AG10803 (cell line): ENCODE results near the gene DIP2C.

Experiments used
- DNase-seq: peaks from one replicate; pipeline ENCODE4 v3.0.0; 2010; ENCODE audit warnings: low read depth
- H3K4me3 ChIP-seq: 2 replicates; pipeline ENCODE4 v1.5.1; 2011; ENCODE audit warnings: mild to moderate bottlenecking, low read length, control low read depth
- CTCF ChIP-seq: conservative IDR thresholded peaks from 2 replicates; pipeline ENCODE4 v1.5.1; 2011; ENCODE audit warnings: mild to moderate bottlenecking, low read length, control low read depth, inconsistent platforms

DIP2C gene

GRCh38 chr10:317271-317769, 372.1 kb downstream of the DIP2C start:
- TF ChIP-seq CTCF, result no peak
- peak; percentile 92 for DNase-seq
- H3K4me3 ChIP-seq, result no peak overlapping the region

GRCh38 chr10:316390-316789, 373.1 kb downstream of the DIP2C start:
- TF ChIP-seq CTCF, result no peak
- no peak for DNase-seq

GRCh38 chr10:314871-315270, 374.6 kb downstream of the DIP2C start:
- TF ChIP-seq CTCF, result no peak
- no peak overlapping the region for H3K4me3 ChIP-seq
- DNase-seq, result peak; percentile 43

More at GRCh38 chr10:316390-316789, 373.1 kb downstream of the DIP2C start:
- no peak overlapping the region for H3K4me3 ChIP-seq

GRCh38 chr10:314381-314780, 375.1 kb downstream of the DIP2C start:
- TF ChIP-seq CTCF, result no peak
- no peak for DNase-seq
- H3K4me3 ChIP-seq, result no peak overlapping the region

- no peak for DNase-seq
- no peak overlapping the region for H3K4me3 ChIP-seq
- no peak for TF ChIP-seq CTCF
Measured at GRCh38 chr10:311901-312665, 377.4 kb downstream of the DIP2C start.

GRCh38 chr10:310976-311639, 378.4 kb downstream of the DIP2C start:
- DNase-seq, result peak; percentile 55
- TF ChIP-seq CTCF, result no peak

GRCh38 chr10:310371-310770, 379.1 kb downstream of the DIP2C start:
- no peak overlapping the region for H3K4me3 ChIP-seq
- no peak for DNase-seq
- TF ChIP-seq CTCF, result no peak

More at GRCh38 chr10:310976-311639, 378.4 kb downstream of the DIP2C start:
- H3K4me3 ChIP-seq, result no peak overlapping the region
